Ovary (tissue), 3 donors: ENCODE measurements around the gene KANK3.

ENCODE experiments used
- CTCF ChIP-seq, 3 donors: fragments of 450-650 bp in 2 of 3; fragments of 200-600 bp in 1 of 3; IDR thresholded peaks; one replicate each; pipeline versions ENCODE4 v1.5.1 to v1.8.0; 2016 to 2022; ENCODE audit warnings: antibody characterized with exemption in 3 of 3, mild to moderate bottlenecking in 1 of 3
- EP300 ChIP-seq: sonication (generic); formaldehyde crosslinking; IDR thresholded peaks from one replicate; pipeline ENCODE4 v1.6.1; 2017; ENCODE audit warnings: antibody characterized with exemption
- donor health status: DM: no; HTN: no; CAD: no.

- TF ChIP-seq CTCF (IDR thresholded peaks at IDR 0.05) (no peak), EP300 (no peak)
Measured at GRCh38 chr19:8363803-8364771, 21.0 kb upstream of the KANK3 start, which contains the start of gene ANGPTL4.
